GM23248 (cell line): Measurements from ENCODE around the gene ZBTB7C. TPM values are rescaled to one million over a fixed set of nuclear protein-coding genes. Genes with fewer than 3 reads are reported as not detected.

Experiments
- DNase-seq: peaks from one replicate; pipeline ENCODE4 v3.0.0-alpha.2; 2015
- H2AFZ ChIP-seq: fragments of 200-600 bp; sonication (generic); 2 replicates; pipeline ENCODE4 v1.6.1; 2016; ENCODE audit warnings: antibody characterized with exemption
- H3F3A ChIP-seq: fragments of 200-600 bp; sonication (generic); 2 replicates; pipeline ENCODE4 v1.6.1; 2016; ENCODE audit warnings: mild to moderate bottlenecking, antibody characterized with exemption, mixed run types; ENCODE audit not compliant: insufficient read depth
- H3K27ac ChIP-seq: fragments of 200-600 bp; sonication (generic); 2 replicates; pipeline ENCODE4 v1.5.1; 2016; ENCODE audit warnings: mild to moderate bottlenecking
- H3K27me3 ChIP-seq: fragments of 200-600 bp; sonication (generic); replicated peaks from 2 replicates; pipeline ENCODE4 v1.6.1; 2016; ENCODE audit warnings: mild to moderate bottlenecking; ENCODE audit not compliant: insufficient read depth
- H3K36me3 ChIP-seq: fragments of 200-600 bp; sonication (generic); 2 replicates; pipeline ENCODE4 v1.6.1; 2016; ENCODE audit warnings: low read depth, mild to moderate bottlenecking
- H3K4me1 ChIP-seq: fragments of 200-600 bp; sonication (generic); 2 replicates; pipeline ENCODE4 v1.6.1; 2016; ENCODE audit warnings: mild to moderate bottlenecking; ENCODE audit not compliant: insufficient read depth
- H3K4me2 ChIP-seq: fragments of 200-600 bp; sonication (generic); one replicate; pipeline ENCODE4 v1.6.1; 2016; ENCODE audit warnings: mild to moderate bottlenecking; ENCODE audit not compliant: unreplicated experiment
- H3K4me3 ChIP-seq: fragments of 200-600 bp; sonication (generic); 2 replicates; pipeline ENCODE4 v1.5.1; 2016; ENCODE audit warnings: mild to moderate bottlenecking
- H3K79me2 ChIP-seq: fragments of 200-600 bp; sonication (generic); 2 replicates; pipeline ENCODE4 v1.6.1; 2016; ENCODE audit warnings: mild to moderate bottlenecking; ENCODE audit not compliant: insufficient read depth
- H3K9ac ChIP-seq: fragments of 200-600 bp; sonication (generic); 2 replicates; pipeline ENCODE4 v1.6.1; 2016; ENCODE audit warnings: mild to moderate bottlenecking
- H3K9me2 ChIP-seq: fragments of 200-600 bp; sonication (generic); 2 replicates; pipeline ENCODE4 v1.6.1; 2016; ENCODE audit warnings: mixed run types, mild to moderate bottlenecking, moderate library complexity; ENCODE audit not compliant: insufficient read depth
- H3K9me3 ChIP-seq: fragments of 200-600 bp; sonication (generic); one replicate; pipeline ENCODE4 v1.6.1; 2017; ENCODE audit warnings: low read depth
- H4K20me1 ChIP-seq: fragments of 200-600 bp; sonication (generic); 2 replicates; pipeline ENCODE4 v1.6.0; 2016; ENCODE audit not compliant: insufficient read depth
- EZH2 ChIP-seq: fragments of 200-600 bp; sonication (generic); IDR thresholded peaks from 2 replicates; pipeline ENCODE4 v1.6.1; 2018; ENCODE audit warnings: antibody characterized with exemption, mild to moderate bottlenecking; ENCODE audit not compliant: insufficient read depth, poor library complexity, severe bottlenecking
- EZH2phosphoT487 ChIP-seq: fragments of 200-600 bp; sonication (generic); IDR thresholded peaks from 2 replicates; pipeline ENCODE4 v1.6.1; 2018; ENCODE audit warnings: antibody characterized with exemption, moderate library complexity, mild to moderate bottlenecking, low read depth; ENCODE audit not compliant: insufficient read depth
- WGBS, 2 experiments: methylation state at CpG; one replicate each; pipeline ENCODE4 v1.1.6; 2015 to 2017; ENCODE audit warnings: low lambda C conversion rate in 2 of 2, low coverage in 1 of 2; ENCODE audit errors: missing lambda C conversion rate in 2 of 2; 5-methylcytosine and 5-hydroxymethylcytosine counted together
- in situ Hi-C: fragments of 300-500 bp; cut with MboI; formaldehyde crosslinking; loops from 2 replicates; pipeline ENCODE4 v1.15.0; 2020
- polyA plus RNA-seq: library from polyadenylated mRNA; unstranded; fragments of >200 nt; fragmentation: Nextera tagmentation; extraction: Ambion mirVana; gene quantifications from 2 replicates; pipeline ENCODE4 v1.2.1, GENCODE V29; 2016
- total RNA-seq: library from RNA; depleted of rRNA; stranded (reverse); fragments of >200 nt; shearing (Covaris generic); gene quantifications from 2 replicates; pipeline ENCODE4 v1.2.3, GENCODE V29; 2014

The ZBTB7C gene
- total and polyA plus RNA-seq, 2 experiments from 2014 or later = not detected

DNA sequence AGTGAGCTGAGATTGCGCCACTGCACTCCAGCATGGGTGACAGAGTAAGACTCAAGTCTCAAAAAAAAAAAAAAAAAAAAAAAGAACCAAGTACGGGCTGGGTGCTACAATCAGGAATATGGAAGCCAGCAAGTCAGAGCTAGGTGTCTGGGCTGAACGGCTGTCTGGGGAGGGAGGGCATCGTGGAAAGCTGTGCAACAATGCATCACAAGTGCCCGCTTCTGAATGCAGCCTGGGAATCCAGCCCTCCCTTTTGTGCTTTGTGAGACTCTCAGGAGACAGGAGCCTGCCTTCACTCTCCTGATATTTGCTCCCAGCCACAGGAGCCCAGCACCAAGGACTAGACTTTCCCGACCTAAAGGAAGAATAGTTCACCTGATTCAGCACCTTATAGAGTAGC, 353.8 kb downstream of the ZBTB7C start:
- H3K79me2 ChIP-seq = no peaks in the 10 kb centered on the region
- no peak overlapping the region for H2AFZ ChIP-seq
- in situ Hi-C loops = no loop called here
- H3K9me2 ChIP-seq = no peaks in the 10 kb centered on the region
- no peaks in the 10 kb centered on the region for H3K36me3 ChIP-seq
- peaks cover 37% of the 10 kb centered on the region; the same call in 1 of the 2 replicates for H3K27me3 ChIP-seq
- TF ChIP-seq EZH2phosphoT487 = no peak
- no peak for TF ChIP-seq EZH2
- 52 to 60% methylated on average over 6 of the region's 6 CpGs for WGBS, 2 experiments
- no peaks in the 10 kb centered on the region for H3K4me1 ChIP-seq
- no peaks in the 10 kb centered on the region for H3K9me3 ChIP-seq
- no peak overlapping the region for H3K4me3 ChIP-seq
- no peak overlapping the region for H3K4me2 ChIP-seq
- H4K20me1 ChIP-seq = no peaks in the 10 kb centered on the region
- no peak overlapping the region for H3K9ac ChIP-seq
- H3F3A ChIP-seq = no peaks in the 10 kb centered on the region
- H3K27ac ChIP-seq = no peak overlapping the region
- DNase-seq = no peak

DNA sequence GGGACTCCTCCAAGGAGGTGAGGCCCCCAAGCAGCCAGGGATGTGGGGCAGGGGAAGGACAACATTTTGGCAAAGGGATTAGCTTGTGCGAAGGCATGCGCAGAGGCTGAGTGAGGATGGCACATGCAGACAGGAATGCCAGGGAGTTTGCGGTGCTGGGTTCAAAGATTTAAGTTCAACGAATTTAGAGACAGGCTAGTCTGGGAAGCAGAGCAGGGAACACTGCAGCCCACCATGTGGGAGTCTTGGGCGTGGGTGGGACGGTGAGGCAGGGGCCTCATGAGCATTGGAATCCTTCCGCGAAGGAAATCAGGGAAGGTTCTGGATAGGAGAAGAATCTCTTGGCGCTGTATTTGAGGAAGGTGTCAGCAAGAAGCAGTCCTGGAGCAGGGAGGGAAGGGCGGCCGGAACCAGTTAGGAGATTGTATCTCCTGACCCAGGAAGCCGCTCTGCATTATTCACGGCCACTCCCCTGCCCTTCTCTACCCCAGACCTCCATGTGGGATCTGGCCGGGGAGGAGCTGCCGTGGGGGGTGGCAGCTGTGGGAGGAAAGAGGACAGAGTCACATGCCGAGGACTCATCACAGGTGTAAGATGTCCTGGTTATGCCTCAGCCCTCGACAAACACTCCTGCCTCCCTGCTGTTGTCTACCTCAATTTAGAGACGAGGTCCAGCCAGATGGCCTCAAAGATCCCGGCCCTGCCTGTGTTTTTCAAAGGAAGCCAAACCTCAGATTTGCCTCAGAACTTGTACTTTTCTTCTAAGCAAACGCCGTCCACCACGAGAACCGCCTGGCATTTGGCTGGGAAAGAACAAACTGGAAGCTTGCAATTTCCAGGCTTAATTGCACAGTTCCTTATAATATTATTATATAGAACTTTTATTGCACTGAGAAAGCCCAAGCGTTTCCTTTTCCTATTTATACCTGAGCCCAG, 355.0 kb downstream of the ZBTB7C start:
- Histone ChIP-seq H3K4me2 (no peak overlapping the region), H3K27ac (no peak overlapping the region), H3K9ac (no peak overlapping the region), H3F3A (no peaks in the 10 kb centered on the region), H4K20me1 (no peaks in the 10 kb centered on the region), H3K4me3 (no peak overlapping the region), H2AFZ (no peak overlapping the region), H3K79me2 (no peaks in the 10 kb centered on the region), H3K4me1 (no peaks in the 10 kb centered on the region), H3K9me2 (no peaks in the 10 kb centered on the region), H3K27me3 (peaks cover 36% of the 10 kb centered on the region; the same call in 1 of the 2 replicates), H3K9me3 (no peaks in the 10 kb centered on the region), H3K36me3 (no peaks in the 10 kb centered on the region)
- TF ChIP-seq EZH2phosphoT487 (no peak), EZH2 (no peak)
- in situ Hi-C loops = no loop called here
- DNase-seq = no peak
- WGBS, 2 experiments = 63 to 64% methylated on average over 24 of the region's 24 CpGs

DNA sequence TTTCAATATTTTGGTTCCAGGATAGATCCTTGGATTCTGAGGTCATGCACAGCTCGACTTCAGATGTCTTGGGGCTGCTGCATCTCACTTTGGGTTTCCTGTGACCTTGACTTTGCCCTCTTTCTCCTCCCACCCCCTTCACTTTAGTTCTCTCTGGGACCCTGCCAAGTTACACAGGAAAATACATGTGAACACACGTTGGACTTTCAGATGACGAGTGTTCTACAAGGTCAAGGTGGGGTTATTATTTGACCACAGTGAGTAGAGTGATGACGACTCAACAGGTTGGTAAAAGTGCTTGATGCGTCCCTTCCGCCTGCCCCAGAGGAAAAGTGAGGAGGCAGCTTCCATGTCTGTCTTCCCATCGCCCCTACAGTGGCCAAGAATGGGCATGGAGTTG, 356.3 kb downstream of the ZBTB7C start:
- no peaks in the 10 kb centered on the region for H3F3A ChIP-seq
- DNase-seq = no peak
- no peaks in the 10 kb centered on the region for H3K4me1 ChIP-seq
- WGBS, 2 experiments = 53 to 60% methylated on average over 7 of the region's 7 CpGs
- in situ Hi-C loops = no loop called here
- no peaks in the 10 kb centered on the region for H3K9me2 ChIP-seq
- H3K4me3 ChIP-seq = no peak overlapping the region
- H4K20me1 ChIP-seq = no peaks in the 10 kb centered on the region
- H3K27ac ChIP-seq = no peak overlapping the region
- peaks cover 38% of the 10 kb centered on the region; the same call in 1 of the 2 replicates for H3K27me3 ChIP-seq
- no peaks in the 10 kb centered on the region for H3K9me3 ChIP-seq
- TF ChIP-seq EZH2phosphoT487 (no peak), EZH2 (no peak)
- no peaks in the 10 kb centered on the region for H3K79me2 ChIP-seq
- H3K4me2 ChIP-seq = no peak overlapping the region
- no peak overlapping the region for H2AFZ ChIP-seq
- no peaks in the 10 kb centered on the region for H3K36me3 ChIP-seq
- no peak overlapping the region for H3K9ac ChIP-seq

DNA sequence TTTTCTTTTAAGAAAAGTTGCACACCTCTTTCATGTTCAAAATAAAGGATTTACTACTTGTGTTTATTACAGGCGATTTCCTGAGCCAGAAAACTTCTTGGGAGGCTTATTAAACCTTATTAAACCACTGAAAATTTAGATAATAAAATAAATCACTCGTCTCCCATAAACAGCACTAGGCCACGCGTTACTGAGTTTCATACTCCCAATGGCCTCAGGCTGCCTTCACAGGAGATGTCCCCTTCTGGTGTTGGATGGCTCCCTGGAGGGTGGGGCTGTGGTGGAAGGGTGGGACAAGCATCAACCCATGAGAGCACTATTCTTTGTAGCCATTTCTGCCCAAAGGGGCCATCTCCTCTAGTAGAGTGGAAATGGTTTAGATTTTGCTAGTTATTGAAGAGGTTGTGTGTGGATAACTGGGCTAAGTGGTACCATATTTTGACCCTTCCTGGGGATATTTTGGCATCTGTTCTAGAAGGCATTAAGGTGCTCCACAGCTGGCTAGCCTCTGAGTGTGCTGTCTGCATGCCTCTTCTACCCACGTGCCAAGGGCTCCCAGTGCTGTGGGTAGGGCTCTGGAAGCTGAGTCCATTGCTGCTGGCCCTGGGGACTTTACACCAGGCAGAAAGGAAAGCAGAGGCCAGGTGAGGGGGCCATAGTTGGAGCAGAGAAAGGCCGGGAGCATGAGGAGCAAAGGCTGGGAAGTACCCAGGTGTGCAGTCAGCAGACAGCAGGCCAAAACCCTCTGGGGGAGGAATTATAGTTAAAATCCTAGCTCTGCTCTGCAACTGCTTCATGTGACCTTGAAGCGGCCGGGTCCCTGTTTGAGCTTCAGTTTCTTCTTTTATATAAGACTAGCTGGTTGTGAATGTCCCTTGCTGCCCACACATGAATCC, 357.0 kb downstream of the ZBTB7C start:
- no peak for DNase-seq
- no peak for TF ChIP-seq EZH2
- no peak for TF ChIP-seq EZH2phosphoT487
- H4K20me1 ChIP-seq = no peaks in the 10 kb centered on the region
- WGBS, 2 experiments = 58 to 59% methylated on average over 8 of the region's 8 CpGs
- no peak overlapping the region for H3K4me3 ChIP-seq
- H3K9me2 ChIP-seq = no peaks in the 10 kb centered on the region
- no peak overlapping the region for H3K27ac ChIP-seq
- no peak overlapping the region for H3K4me2 ChIP-seq
- H2AFZ ChIP-seq = no peak overlapping the region
- in situ Hi-C loops = no loop called here
- H3K4me1 ChIP-seq = no peaks in the 10 kb centered on the region
- no peaks in the 10 kb centered on the region for H3F3A ChIP-seq
- H3K27me3 ChIP-seq = peaks cover 33% of the 10 kb centered on the region; the same call in 1 of the 2 replicates
- no peaks in the 10 kb centered on the region for H3K9me3 ChIP-seq
- no peaks in the 10 kb centered on the region for H3K36me3 ChIP-seq
- no peak overlapping the region for H3K9ac ChIP-seq
- no peaks in the 10 kb centered on the region for H3K79me2 ChIP-seq
